ENCODE measurements around the gene TYW1B.
"Not testable (repeated sequence)": the region's sequence is repeated elsewhere in the genome, so short reads cannot be mapped to it uniquely, and the experiment has no call there.

Gene TYW1B, protein sequence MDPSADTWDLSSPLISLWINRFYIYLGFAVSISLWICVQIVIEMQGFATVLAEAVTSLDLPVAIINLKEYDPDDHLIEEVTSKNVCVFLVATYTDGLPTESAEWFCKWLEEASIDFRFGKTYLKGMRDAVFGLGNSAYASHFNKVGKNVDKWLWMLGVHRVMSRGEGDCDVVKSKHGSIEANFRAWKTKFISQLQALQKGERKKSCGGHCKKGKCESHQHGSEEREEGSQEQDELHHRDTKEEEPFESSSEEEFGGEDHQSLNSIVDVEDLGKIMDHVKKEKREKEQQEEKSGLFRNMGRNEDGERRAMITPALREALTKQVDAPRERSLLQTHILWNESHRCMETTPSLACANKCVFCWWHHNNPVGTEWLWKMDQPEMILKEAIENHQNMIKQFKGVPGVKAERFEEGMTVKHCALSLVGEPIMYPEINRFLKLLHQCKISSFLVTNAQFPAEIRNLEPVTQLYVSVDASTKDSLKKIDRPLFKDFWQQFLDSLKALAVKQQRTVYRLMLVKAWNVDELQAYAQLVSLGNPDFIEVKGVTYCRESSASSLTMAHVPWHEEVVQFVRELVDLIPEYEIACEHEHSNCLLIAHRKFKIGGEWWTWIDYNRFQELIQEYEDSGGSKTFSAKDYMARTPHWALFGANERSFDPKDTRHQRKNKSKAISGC

DNA sequence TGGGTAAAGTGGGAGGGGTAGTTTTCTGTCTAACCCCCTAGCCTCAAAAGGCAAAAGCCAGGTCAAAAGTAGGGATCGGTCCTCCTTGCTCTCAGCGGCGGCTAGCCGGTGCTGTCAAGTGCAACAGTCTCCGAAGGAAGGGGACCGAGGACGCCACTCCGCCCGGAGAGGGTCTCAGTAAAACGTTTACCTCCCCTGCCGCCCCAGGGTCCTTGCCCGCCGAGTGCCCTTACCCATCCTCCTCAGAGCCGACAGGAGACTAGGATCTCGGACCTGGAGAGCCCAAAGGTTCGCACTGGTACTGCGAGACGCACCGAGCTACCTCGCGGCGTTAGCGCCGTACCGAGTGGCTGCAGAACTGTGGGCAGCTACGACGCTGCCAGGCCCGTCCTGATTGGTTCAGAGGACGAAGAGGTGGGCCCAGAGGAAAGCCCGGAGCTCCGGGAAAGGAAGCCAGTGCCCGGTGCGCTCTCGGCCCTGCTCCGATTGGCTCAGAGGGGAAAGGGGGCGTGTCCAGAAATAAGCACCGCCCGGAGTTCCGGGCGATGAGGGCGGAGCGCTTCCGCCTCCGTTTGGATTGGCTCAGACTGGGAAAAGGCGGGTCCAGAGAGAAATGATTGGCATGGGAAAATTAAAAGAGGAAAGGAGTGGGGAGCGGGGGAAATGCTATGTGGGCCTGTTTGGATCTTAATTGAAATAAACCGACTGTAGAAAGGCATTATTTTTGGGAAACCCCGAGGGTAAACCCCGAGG lies at the start of gene TYW1B:
Gene TYW1B (minus strand): TSS at position 362 of the 753 bp plus-strand sequence. CDS start 125 bp downstream, at position 237.
- DNase-seq (ENCODE audit: low spot score), result peak; percentile 87

DNA sequence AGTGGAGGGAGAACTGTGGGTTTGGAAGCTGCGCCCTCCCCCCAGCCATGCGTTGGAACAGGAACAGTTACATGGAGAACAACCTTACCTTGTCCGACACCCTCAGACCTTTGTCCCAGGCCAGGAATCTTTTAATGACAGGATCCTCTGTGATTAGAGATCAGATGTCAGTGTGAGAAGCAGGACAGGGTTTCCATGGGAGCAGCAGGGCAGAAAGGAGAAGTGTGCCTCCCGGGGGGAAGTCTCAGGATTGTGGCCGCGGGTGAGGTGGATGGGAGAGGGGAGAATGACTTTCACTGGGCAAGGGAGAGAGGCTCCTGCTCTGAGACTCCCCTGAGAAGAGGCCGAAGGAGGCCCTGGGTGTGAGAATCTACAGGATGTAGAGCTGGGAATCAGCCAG lies 39.6 kb upstream of the TYW1B start:
- not testable (repeated sequence) for DNase-seq (ENCODE audit: low spot score)

DNA sequence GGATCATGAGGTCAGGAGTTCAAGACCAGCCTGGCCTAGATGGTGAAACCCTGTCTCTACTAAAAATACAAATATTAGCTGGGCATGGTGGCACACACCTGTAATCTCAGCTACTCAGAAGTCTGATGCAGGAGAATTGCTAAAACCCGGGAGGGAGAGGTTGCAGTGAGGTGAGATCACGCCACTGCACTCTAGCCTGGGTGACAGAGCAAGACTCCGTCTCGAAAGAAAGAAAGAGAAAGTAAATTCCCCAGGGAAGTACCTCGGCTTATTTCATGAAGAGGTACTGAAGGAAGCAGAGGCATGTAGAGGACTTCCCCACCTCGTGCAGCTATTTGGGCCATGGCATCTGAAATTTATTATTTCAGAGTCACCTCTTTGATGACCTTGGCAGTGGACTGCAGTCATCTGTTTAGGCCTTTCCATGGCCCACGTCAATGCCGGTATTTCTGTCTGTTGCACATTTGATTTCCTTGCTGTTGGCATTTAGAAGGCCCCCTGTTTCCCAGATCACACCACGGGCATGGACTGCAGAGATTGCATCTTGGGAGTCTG lies 30.9 kb upstream of the TYW1B start:
- DNase-seq (ENCODE audit: low spot score), result not testable (repeated sequence)

DNA sequence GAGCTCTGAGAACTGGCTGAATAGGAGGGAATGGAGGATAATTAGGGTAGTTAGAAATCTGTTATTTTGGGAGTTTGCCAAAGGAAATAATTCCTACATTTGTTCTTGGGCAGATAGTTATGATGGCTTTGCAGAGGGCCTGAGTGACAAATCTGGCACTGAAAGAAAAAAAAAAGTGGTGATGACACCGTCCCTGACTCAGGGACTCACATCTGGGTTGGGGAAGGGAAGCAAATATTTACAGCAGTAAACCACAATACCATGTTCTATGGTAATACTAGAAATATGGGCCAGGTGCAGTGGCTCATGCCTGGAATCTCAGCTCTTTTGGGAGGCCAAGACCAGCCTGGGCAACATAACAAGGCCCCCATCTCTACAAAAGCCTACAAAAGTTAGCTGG lies 29.9 kb upstream of the TYW1B start:
- DNase-seq (ENCODE audit: low spot score), result not testable (repeated sequence)

DNA sequence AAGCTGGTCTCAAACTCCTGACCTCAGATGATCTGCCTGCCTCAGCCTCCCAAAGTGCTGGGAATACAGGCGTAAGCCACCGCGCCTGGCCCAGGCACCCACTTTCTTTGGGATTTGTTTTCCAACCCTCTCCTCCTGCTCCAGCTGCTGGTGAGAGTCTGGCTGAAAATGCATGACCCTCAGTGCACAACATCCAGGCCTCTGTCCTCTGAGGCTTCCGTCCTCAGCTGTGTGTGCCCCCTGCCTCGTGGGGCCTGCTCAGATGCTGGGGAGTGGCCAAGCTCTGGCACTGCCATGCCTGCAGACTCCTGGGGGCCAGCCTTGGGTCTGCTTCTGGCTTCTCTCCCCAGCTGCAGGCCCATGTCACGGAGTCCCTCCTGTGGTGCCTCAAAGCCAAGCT lies 27.3 kb upstream of the TYW1B start:
- DNase-seq (ENCODE audit: low spot score), result not testable (repeated sequence)

DNA sequence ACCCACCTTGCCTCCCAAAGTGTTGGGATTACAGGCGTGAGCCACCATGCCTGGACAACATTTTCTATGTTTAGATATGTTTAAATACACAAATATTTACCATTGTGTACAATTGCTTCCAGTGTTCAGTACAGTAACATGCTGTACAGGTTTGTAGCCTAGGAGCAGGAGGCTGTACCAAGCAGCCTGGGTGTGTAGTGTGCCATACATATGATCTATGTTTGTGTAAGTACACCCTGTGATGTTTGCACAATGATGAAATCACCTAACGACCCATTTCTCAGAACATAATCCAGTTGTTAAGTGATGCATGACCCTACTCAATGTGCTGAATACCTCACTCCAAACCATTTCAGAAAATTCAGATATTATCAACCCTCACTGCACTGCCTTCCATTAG lies 24.9 kb upstream of the TYW1B start:
- not testable (repeated sequence) for DNase-seq (ENCODE audit: low spot score)

DNA sequence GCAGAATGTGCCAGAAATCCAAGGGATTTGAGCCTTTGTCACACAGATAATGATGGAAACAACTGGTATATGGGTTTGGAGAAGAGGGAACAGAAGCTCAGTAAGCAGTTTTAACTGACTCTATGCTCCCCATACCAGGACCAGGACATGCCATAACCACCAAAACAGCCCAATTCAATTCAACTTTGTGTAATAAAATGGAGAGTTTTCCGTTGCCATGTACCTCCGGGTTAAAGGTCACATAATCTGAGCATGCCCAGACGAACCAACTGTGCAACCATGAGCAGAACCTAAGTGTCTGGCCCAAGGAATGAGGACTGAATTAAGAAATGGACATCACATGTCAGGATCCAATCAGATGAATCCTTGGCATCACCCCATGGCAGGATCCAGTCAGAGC lies 22.7 kb upstream of the TYW1B start:
- DNase-seq (ENCODE audit: low spot score), result not testable (repeated sequence)

DNA sequence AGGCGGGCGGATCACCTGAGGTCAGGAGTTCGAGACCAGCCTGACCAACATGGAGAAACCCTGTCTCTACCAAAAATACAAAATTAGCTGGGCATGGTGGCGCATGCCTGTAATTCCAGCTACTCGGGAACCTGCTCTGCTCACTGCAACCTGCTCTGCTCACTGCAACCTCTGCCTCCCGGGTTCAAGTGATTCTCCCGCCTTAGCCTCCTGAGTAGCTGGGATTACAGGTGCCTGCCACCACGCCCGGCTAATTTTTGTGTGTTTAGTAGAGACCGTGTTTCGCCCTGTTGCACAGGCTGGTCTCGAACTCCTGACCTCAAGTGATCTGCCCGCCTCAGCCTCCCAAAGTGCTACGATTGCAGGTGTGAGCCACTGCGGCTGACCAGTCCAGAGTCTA lies 16.1 kb upstream of the TYW1B start:
- DNase-seq (ENCODE audit: low spot score), result not testable (repeated sequence)

DNA sequence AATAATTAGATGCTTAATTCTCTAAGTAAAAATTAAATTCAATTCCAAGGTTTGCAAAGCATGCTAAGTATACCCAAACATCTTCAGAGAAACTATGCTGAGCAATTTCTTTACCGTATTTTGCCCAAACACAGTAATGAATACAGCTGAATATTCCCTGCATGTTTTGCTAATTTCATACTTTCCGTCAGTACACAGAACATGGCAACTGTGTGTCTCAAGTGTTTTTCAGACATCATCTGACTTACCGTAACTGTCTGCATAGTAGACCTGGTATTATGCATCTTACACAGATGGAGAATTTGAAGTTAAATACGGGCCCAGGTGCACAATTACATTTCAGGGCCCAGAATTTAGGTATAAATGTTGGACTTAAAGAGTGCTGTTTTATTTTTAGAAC lies 15.2 kb upstream of the TYW1B start:
- DNase-seq (ENCODE audit: low spot score), result not testable (repeated sequence)

DNA sequence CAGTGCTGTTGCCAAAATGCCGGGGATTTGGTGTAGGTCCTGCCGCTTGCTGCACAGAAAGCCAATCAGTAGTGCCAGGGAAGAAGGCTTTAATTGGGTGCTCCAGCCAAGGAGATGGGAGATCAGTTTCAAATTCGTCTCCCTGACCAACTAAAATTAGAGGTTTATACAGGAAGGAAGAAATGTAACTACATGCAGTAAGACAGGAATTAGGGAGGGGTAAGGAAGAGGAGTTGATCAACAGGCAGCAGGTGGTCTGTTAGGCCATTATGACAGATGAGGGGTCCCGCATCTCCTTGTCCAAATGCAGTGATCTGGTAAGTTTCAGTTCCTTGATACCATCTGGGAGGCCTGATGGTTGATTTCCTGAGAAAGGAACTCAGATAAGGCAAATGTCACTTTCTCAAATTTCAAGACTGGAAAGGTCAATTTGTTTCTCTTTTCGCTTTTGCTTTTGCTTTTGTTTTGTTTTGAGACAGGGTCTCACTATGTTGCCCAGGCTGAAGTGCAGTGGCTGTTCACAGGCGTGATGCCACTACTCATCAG lies 13.0 kb upstream of the TYW1B start:
- not testable (repeated sequence) for DNase-seq (ENCODE audit: low spot score)

DNA sequence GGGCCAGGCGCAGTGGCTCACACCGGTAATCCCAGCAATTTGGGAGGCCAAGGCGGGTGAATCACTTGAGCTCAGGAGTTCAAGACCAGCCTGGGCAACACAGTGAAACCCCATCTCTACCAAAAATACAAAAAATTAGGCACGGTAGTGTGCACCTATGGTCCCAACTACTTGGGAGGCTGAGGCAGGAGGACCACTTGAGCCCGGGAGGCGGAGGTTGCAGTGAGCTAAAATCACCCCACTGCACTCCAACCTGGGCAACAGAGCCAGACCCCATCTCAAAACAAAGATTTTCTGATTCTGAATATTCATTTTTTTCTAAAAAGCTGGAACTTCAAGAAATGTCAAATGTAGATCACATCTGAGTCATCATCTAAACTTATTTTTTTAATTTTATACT lies 10.3 kb upstream of the TYW1B start:
- DNase-seq (ENCODE audit: low spot score), result not testable (repeated sequence)

DNA sequence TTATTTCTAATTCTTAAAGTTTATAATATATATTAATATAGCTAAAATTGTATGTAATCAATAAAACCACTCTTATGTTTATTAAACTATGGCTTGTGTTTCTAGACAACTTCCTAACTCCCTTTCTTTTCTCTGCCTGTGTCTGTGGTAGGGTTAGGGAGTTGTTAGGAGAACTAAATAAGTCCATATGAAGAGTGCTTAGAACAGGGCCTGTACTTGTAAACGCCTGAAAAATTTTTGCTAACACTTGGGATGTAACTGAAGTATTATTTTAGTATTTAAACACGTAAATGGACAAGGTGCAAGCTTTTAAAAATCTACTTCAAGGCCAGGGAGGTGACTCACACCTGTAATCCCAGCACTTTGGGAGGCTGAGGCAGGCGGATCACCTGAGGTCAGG lies 9.3 kb upstream of the TYW1B start:
- DNase-seq (ENCODE audit: low spot score), result not testable (repeated sequence)

DNA sequence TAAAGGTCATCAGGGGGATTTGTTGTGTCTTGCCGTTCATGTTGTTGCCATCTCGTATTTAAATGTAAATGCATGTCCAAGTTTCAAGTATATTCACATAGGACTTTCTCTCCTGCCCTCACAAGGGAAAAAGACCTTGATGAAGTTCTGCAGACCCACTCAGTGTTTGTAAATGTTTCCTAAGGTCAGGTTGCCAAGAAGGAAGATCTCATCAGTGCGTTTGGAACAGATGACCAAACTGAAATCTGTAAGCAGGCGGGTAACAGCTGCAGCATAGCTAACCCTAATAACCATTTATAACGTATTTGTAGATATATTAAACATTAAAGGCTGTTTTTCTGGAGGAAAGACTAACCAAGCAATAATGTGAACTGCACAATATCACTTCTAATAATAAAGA lies 2.6 kb upstream of the TYW1B start:
- not testable (repeated sequence) for DNase-seq (ENCODE audit: low spot score)

DNA sequence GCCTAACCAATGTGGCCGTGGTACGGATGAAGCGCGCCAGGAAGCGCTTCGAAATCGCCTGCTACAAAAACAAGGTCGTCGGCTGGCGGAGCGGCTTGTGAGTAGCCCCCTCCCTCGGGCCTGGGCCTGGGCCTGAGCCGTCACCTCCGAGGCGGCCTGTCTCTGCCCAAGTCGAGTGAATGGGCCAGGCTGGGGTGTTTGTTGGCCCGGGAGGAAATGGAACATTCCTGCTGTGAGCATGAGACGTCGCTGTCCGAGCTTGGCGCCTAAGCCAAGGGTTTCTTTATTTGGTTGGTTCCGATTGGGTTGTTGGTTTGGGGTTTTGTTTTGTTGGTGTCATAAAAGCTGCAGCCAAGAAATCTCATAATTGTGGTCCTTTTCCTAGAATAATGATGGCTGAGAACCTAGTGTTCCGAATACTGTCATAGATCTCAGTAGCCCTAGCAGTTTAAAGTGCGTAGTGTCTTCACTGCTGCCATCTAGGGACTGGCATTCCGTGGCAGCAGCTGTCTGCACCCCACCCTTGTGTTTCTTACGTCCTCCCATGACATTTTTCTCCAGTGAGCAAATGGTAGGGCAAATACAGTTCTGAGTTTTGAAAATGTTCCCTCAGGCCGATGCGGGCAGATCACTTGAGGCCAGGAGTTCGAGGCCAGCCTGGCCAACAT lies 1.8 kb upstream of the TYW1B start:
- not testable (repeated sequence) for DNase-seq (ENCODE audit: low spot score)

DNA sequence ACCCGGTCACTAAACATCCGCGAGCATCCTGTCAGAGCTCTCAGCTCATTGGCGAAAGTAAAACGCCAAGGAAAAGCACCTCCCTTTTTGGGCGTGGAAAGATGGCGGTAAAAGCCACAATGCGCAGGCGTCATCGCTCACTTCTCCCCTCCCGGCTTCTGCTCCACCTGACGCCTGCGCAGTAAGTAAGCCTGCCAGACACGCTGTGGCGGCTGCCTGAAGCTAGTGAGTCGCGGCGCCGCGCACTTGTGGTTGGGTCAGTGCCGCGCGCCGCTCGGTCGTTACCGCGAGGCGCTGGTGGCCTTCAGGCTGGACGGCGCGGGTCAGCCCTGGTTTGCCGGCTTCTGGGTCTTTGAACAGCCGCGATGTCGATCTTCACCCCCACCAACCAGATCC lies 1.3 kb upstream of the TYW1B start:
- DNase-seq (ENCODE audit: low spot score), result peak; percentile 77

DNA sequence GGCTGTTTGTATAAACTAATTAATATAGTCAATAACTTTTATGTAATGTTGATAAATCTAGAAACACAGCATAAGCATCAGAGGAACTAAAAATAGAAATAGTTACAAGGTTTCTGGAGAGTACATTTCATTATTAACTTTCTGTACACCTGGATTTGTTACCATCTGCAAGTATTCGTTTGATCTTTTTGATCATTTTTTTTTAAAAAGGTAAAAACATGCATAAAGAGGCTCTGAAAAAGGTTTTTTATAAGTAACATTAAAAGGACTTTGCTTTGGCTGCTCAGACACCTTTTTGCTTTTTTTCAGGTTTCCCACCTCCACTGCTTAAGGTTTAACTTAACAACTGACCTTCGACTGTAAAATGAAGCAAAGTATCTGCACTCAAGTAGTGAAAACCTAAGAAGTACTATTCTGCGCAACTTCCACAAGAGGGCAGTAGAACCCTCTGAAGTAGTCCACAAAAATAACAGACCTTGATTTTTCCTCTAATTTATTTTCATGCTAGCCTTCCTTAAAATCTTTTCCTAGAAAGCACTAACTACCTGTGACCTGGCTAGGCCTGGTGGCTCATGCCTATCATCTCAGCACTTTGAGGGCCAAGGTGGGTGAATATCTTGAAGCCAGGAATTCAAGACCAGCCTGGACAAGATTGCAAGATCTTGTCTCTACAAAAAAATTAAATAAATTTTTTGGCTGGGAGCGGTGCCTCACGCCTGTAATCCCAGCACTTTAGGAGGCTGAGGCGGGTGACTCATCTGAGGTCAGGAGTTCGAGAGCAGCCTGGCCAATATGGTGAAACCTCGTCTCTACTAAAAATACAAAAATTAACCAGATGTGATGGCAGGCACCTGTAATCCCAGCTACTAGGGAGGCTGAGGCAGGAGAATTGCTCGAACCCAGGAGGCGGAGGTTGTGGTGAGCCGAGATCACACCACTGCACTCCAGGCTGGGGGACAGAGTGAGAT lies 4.0 kb downstream of the TYW1B start:
- not testable (repeated sequence) for DNase-seq (ENCODE audit: low spot score)

DNA sequence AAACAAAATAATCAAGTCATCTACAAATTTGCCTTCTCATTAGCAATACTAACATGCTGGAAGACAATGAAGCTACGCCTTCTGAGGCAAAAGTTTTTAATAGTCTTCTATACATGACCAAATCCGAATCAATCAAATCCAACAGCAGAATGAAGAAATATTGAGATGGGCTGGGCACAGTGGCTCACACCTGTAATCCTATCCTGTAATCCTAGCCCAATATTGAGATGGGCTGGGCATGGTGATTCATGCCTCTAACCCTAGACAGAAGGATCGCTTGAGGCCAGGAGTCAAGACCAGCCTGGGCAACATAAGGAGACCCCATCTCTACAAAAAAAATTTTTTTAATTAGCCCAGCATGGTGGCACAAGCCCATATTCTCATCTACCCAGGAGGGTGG lies 5.5 kb downstream of the TYW1B start:
- DNase-seq (ENCODE audit: low spot score), result not testable (repeated sequence)

DNA sequence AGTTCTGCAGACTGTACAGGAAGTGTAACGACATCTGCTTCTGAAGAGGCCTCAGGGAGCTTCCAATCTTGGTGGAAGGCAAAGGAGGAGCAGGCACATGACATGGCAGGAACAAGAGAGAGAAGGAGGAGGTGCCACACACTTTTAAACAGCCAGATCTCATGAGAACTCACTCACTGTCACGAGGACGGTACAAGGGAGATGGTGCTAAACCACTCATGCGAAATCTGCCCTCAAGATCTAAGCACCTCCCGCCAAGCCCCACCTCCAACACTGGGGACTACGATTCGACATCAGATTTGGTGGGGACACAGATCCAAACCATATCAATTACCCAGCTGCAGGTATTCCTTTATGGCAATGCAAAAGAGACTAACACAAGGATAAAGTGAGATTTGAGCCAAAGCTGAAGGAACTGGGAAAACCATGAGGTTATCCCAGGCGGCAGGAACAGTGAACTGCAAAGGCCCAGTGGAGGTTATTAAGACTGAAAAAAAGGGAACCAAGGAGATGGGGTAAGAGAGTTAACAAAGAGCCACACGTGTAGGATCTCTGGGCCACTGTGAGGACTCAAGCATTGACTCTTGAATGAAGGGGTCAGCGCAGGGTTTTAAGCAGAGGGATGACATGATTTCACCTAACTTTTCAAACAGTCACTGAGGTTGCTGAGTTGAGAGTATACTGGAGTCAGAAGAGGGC lies 9.2 kb downstream of the TYW1B start:
- DNase-seq (ENCODE audit: low spot score), result not testable (repeated sequence)

DNA sequence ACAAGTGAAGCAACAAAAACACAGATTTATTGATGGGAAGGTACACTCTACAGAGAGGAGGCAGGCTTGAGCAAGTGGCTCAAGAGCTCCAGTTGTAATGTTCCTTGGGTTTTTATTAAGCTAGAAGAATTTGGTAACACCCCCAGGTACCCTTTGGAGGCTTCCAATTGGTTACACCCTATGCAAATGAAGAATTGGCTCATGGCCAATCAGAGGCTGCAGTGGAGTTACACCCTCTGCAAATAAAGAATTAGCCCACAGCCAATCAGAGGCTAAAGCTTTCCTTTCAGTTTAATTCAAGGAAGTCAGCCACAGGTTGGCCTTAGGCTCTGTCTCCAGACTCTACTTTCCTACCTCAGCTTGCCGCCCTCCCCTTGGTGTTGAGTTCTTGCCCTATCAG lies 10.3 kb downstream of the TYW1B start:
- DNase-seq (ENCODE audit: low spot score), result not testable (repeated sequence)

Measured in HuH-7 (cell line).